ENCODE data around the gene FRS2. TPM values are rescaled to one million over a fixed set of nuclear protein-coding genes. Genes with fewer than 3 reads are reported as not detected.
A peak's percentile ranks its signal among the peaks of the same experiment; 100 is the strongest.

The FRS2 gene
- total and polyA plus RNA-seq, 2 of the 4 experiments (the other 2 are of a cell fraction), result 12.4 to 58.3 TPM

DNA sequence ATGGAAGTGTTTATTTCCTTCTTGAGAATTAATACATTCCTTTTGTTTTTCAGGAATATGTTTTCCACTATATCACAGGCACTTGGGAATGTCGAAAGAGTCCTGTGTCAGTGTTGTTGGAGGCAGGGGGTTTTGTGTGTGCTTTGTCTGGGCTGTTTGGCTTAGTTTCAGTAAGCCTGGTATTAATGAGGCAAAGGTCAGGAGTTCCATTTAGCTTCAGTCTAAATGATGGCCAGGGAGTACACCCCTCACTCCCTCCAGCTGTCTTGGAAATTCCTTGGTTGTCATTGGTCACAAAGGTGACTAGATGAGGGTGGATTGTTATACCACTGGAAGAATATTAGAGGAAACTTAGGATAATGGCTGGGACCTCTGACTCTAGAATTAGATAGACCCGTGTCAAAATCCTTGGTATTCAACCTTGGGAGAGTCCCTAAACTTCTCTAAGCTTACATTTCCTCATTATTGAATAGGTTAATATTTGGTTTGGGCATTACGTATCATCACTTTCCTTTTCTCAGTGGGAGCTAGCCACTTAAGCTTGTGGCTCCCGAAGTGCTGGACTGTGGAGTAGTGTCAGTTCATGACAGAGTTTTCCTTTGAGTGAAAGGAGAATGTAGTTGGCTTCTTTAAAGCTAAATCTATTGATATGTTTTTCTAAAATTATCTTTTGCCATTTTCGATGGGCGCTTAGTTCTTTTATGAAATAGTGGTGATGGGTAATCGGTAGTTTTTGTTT, 5.2 kb downstream of the FRS2 start:
- Histone ChIP-seq H3K36me3 (ENCODE audit: control insufficient read depth, insufficient read depth, low read length) (no peaks in the 10 kb centered on the region), H2BK20ac (ENCODE audit: low read depth, low read length) (0 out of 2 replicates have a peak overlapping the region, but pooled peaks have one; percentile 13), H2AFZ (replicated peaks; ENCODE audit: low read length, poor library complexity) (no peak overlapping the region), H4K20me1 (ENCODE audit: insufficient read depth, low read length) (peaks cover 69% of the 10 kb centered on the region), H3K18ac (ENCODE audit: low read depth, low read length) (peak overlapping the region; percentile 3; the same call in 1 of the 2 replicates), H4K8ac (ENCODE audit: low read depth in 2 of 2, low read length in 2 of 2) (no peak overlapping the region), H2BK120ac (ENCODE audit: low read depth, low read length) (no peak overlapping the region), H3K4me2 (ENCODE audit: low read depth, low read length) (peak overlapping the region; percentile 87), H3K9ac (ENCODE audit: low read depth, low read length) (no peak overlapping the region), H3K56ac (ENCODE audit: extremely low read depth, insufficient read depth, low read length) (no peak overlapping the region), H2AK9ac (replicated peaks; ENCODE audit: low read depth, low read length, poor library complexity) (no peak overlapping the region), H3K4ac (ENCODE audit: low read depth, low read length) (no peak overlapping the region; the same call in 1 of the 2 replicates), H4K91ac (ENCODE audit: insufficient read depth, low read depth, low read length) (no peak overlapping the region), H3K79me1 (ENCODE audit: low read depth in 1 of 2, low read length in 2 of 2) (peaks cover 0 to 53% of the 10 kb centered on the region in 2 experiments; a peak in 3 of 4 replicates), H3K9me1 (ENCODE audit: insufficient read depth, low read length) (peaks cover 14% of the 10 kb centered on the region), H3K4me3 (ENCODE audit: insufficient read depth, low read depth, low read length) (no peak overlapping the region), H4K5ac (ENCODE audit: low read depth, low read length) (no peak overlapping the region), H2AK5ac (ENCODE audit: low read depth, low read length) (no peak overlapping the region), H2BK15ac (ENCODE audit: low read depth, low read length) (no peak overlapping the region), H2BK5ac (ENCODE audit: low read depth, low read length, poor library complexity, severe bottlenecking) (peak overlapping the region; percentile 7), H3K4me1 (ENCODE audit: control insufficient read depth, insufficient read depth, low read length) (peaks cover 16% of the 10 kb centered on the region), H3K23ac (ENCODE audit: low read depth, low read length) (peak overlapping the region; percentile 85), H3K27me3 (ENCODE audit: control insufficient read depth, insufficient read depth, low read length) (no peaks in the 10 kb centered on the region), H3K27ac (ENCODE audit: insufficient read depth, low read length) (peak overlapping the region; percentile 17; the same call in 1 of the 2 replicates), H3K14ac (replicated peaks; ENCODE audit: low read depth, low read length) (no peak overlapping the region), H3K9me3 (ENCODE audit: control insufficient read depth, insufficient read depth, low read length) (no peaks in the 10 kb centered on the region)
- WGBS, 2 experiments (ENCODE audit: extremely low coverage in 2 of 2, insufficient read length in 1 of 2), result 80% methylated on average over 1 of the region's 7 CpGs; no CpG with 5 or more reads in 1 of the 2 experiments
- ChIA-PET CTCF (interaction anchor here (0.5 kb wide), 1 partner anchor 98 kb away, joined by 3 read pairs; no protein-coding TSS in a partner anchor), POLR2A (ENCODE audit: unreplicated experiment) (no interaction called here)
- in situ Hi-C loops (cut with MboI; ENCODE audit: low sequenced_read_pairs) (loop anchor here (10.0 kb wide), 1 partner anchor 99 kb away; no protein-coding TSS in a partner anchor), dilution Hi-C loops (cut with HindIII; ENCODE audit: low sequenced_read_pairs, unreplicated experiment) (no loop called here), intact Hi-C loops (cut with micrococcal nuclease) (loop anchor here (2.0 kb wide), 1 partner anchor 59 kb away; no protein-coding TSS in a partner anchor)
- peak; percentile 62 for DNase-seq
- TF ChIP-seq CHD1 (IDR thresholded peaks at IDR 0.05; ENCODE audit: low read depth, low read length) (no peak), CEBPB (IDR thresholded peaks at IDR 0.05; ENCODE audit: low read depth, low read length) (peak; percentile 70)
- BruUV-seq (replicated peaks), result no TSS peak
- peak; percentile 40 for ATAC-seq (ENCODE audit: low read depth)
